ENCODE data around the gene OR7G2.
"Not testable (repeated sequence)": the region's sequence is repeated elsewhere in the genome, so short reads cannot be mapped to it uniquely, and the experiment has no call there.

Gene OR7G2

DNA sequence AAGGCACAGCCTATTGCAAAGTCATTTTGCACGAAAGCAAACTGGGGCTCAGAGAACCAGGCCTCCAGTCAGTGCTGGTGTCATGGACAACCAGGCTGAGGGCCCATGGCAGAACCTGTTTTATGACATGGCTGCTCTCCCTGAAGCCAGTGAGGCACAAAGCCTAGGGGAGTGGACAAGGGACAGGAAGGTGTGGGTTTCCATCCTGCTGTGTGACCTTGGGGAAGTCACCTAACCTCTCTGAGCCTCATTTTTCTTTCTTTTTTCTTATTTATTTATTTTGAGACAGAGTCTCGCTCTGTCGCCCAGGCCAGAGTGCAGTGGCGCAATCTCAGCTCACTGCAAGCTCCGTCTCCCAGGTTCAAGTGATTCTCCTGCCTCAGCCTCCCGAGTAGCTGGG lies 35.6 kb downstream of the OR7G2 start:
- DNase-seq = not testable (repeated sequence)

DNA sequence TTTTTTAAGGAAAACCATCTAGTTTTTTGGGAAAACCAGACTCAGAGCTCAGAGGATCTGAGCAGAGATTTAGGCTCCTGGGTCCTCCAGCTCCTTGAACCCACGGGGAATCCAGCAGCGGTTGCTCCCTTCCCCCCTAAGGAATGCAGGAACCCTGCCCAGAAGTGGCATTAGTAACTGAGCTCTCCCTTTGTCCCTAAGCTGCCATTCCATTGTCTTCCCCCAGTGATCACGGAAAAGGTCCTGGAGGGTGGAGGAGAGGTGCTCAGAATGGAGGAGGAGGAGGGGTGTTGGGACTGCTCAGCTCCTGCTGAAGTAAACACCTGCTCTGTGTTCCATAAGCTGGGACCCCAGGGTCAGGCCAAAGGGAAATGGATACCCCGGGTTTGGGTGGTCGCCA lies 37.2 kb downstream of the OR7G2 start:
- DNase-seq = no peak

DNA sequence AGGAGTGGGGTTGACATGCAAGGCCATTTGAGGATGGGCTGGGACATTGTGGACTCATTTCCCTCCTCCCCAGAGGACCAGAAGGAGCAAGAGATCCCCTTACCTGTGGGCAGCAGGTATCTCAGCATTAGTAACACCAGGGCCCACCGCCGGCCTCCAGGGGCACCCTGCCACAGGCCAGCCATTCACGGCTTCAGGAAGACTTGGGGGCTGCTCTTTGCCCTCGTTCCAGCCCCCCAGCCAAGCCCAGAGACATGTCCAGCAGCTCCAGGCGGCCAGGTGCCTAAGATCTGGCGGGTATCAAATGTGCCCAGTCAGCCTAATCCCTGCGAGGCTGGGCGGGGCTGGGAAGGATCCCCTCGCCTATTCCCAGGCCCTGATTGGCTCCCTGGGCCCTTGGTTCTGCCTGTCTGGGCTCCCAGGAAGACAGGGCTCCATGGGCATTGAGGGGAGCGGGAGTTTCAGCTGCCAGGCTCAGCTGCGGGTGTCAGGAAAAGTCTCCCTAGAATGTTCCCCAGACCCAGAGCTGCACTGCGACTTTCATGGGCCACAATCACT lies 41.7 kb downstream of the OR7G2 start:
- DNase-seq = no peak

DNA sequence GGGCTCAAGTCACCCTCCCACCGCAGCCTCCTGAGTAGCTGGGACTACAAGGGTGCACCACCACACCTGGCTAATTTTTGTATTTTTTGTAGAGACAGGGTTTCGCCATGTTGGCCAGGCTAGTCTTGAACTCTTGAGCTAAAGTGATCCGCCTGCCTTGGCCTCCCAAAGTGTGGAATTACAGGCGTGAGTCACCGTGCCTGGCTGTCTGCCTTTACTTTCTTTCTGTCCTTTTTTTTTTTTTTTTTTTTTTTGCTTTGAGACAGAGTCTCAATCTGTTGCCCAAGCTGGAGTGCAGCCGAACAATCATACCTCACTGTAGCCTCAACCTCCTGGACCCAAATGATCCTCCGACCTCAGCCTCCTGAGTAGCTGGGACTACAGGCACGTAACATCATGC lies 45.4 kb downstream of the OR7G2 start:
- no peak for DNase-seq

DNA sequence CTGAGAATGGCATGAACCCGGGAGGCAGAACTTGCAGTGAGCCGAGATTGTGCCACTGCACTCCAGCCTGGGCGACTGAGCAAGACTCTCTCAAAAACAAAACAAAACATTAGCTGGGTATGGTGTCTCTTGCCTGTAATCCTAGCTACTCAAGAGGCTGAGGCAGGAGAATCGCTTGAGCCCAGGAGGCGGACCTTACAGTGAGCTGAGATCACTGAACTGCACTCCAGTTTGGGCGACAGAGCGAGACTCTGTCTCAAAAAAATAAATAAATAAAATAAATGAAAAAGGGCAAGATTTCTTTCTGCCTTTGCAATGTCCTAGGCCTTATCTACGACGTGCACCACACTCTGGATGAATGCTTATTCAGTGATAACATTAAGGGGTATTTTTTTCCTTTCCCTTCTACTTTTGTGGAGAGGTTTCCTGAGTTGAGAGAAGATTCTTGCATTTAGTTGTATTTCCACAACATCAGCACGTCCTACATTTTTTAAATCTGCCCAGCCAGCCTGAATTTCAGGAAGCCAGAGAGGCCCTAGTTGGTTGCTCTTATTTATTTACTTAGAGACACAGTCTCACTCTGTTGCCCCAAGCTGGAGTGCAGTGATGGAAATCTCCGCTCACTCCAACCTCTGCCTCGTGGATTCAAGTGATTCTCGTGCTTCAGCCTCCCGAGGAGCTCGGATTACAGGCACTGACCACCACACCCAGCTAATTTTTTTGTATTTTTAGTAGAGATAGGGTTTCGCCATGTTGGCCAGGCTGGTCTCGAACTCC lies 46.5 kb downstream of the OR7G2 start:
- no peak for DNase-seq

DNA sequence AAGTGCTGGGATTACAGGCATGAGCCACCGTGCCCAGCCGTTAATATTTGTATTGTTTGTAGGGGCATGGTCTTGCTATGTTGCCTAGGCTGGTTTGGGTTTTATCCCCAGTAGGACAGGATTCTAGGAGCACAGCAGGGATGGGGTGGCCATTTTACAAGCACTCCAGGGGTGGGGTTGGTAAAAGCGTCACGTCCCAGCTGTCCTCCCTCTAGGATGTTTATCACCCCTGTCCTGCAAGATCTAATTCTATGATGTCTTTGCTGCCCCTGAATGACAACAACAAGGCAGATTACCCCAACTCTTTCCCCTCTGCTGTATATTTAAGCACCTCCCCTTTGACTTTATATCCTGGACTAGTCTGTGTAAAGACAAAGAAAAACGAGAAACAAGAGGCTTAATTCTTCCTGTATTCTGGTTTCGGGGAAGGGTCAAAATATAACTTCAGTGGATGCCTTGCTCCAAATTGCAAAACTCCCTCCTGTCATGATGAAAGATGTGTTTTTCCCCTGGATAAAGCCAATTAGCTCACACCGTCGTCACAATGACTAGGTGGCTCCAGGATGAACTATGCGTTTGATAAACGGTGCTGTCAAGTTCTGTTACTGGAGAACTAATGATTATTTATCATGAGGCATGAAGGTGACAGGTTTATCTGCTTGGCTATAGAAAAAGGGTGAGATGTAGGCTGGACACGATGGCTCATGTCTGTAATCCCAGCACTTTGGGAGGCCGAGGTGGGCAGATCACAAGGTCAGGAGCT lies 48.2 kb downstream of the OR7G2 start:
- no peak for DNase-seq

DNA sequence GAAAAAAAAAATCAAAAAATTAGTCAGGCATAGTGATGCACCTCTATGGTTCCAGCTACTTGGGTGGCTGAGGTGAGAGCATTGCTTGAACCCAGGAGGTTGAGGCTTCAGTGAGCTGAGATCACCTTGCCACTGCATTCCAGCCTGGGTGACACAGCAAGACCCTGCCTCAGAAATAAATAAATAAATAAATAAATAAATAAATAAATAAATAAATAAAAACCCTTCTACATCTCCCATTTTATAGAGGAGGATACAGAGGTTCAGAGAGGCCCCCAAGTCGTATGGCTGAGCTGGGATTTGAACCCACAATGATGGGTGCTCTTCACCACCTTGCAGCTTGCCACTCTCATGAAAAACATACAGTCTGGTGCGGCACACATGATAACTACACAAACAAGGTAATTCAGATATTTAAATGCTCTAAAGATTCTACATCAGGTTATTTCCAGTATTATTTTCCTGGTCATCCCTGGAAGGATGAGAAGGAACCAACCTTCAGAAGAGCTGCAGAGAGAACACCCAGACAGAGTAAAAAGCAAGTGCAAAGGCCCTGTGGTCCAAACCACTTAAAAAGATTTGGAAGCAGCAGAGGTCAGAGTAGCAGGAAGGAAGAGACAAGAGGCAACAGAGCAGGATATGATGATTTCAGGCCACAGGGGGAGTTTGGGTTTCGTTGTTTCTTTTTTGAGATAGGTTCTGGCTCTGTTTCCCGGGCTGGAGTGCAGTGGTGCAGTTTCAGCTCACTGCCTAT lies 49.6 kb downstream of the OR7G2 start:
- DNase-seq = no peak

DNA sequence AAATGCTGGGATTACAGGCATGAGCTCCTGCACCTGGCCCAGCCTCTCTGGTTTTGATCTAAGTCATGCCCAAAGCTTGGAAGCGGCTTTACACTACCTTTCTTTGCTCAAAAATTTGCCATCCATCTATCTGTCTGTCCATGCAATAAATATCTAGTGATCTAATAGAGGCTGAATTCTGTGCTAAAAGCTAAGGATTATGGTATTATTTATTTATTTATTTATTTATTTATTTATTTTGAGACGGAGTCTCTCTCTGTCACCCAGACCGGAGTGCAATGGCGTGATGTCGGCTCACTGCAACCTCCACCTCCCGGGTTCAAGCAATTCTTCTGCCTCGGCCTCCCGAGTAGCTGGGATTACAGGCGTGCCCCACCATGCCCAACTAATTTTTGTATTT lies 51.1 kb downstream of the OR7G2 start:
- DNase-seq = not testable (repeated sequence)

DNA sequence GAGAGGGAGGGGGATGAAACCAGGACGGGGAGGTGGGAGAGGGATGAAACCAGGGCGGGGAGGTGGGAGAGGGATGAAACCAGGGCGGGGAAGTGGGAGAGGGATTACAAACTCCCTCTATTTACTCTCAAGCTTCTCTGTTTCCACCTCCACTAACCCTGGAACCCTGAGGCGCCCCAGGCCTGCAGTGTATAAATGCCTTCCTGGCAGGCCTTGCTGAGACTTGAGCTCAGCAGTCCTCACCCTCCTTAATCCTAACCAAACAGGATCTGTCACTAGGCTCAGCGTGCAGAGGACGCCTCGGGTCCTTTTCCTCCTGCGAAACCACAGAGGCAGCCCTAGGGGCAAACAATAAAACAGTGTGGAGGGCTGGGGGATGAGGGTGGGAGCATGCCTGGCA lies 52.5 kb downstream of the OR7G2 start:
- DNase-seq = no peak

DNA sequence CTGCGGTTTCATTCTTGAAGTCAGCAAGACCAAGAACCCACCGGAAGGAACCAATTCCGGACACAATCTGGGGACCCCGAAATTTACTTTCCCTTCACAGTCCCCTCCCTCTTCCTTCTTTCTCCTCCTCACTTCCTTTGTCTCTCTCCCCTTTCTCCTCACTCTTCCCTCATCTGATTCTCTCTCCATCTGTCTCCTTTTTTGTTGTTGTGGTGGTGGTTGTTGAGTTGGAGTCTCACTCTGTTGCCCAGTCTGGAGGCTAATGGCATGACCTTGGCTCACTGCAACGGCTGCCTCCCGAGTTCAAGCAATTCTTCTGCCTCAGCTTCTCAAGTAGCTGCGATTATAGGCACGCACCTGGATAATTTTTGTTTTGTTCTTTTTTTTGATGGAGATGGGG lies 53.1 kb downstream of the OR7G2 start:
- DNase-seq = no peak

DNA sequence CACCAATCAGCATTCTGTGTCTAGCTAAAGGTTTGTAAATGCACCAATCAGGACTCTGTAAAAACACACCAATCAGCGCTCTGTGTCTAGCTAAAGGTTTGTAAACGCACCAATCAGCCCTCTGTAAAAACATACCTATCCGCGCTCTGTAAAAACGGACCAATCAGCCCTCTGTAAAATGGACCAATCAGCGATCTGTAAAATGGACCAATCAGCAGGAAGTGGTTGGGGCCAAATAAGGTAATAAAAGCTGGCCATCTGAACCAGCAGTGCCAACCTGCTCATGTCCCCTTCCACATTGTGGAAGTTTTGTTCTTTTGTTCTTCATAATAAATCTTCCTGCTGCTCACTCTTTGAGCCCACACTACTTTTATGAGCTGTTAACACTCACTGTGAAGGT lies 53.6 kb downstream of the OR7G2 start:
- not testable (repeated sequence) for DNase-seq

DNA sequence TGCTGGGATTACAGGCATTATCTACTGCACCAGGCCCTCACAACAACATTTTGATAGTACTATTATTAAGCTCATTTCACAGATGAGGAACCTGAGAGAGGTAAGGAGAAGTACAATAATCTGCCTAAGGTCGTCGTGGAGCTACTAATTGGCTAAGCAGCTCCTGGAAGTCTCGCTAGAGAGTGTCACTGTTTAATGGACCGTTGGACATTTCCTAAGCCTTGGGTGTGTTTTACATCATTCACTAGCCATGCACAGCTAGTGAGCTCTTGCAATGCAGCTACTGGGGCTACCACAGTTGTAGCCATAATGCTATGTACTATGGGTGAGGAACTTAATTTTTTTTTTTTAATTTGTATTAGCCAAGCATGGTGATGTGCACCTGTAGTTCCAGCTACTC lies 54.4 kb downstream of the OR7G2 start:
- no peak for DNase-seq
